NCI-H524 (cell line): Measurements from ENCODE around the gene JADE2.

Experiments
- DNase-seq, 2 experiments: peaks; one replicate each; lab custom pipeline; 2025; lab: John Stamatoyannopoulos, UW

The JADE2 gene

GRCh38 chr5:134569758-134570364, 44.4 kb downstream of the JADE2 start:
- DNase-seq, result no peak

- no peak for DNase-seq
Measured at GRCh38 chr5:134570365-134570758, 44.9 kb downstream of the JADE2 start.

- DNase-seq, result no peak
Measured at GRCh38 chr5:134570886-134571285, 45.4 kb downstream of the JADE2 start.

- no peak for DNase-seq
Measured at GRCh38 chr5:134571693-134572405, 46.4 kb downstream of the JADE2 start.

- no peak for DNase-seq
Measured at GRCh38 chr5:134572811-134573210, 47.3 kb downstream of the JADE2 start.

- DNase-seq, result no peak
Measured at GRCh38 chr5:134574521-134574920, 49.1 kb downstream of the JADE2 start.

- DNase-seq, result no peak
Measured at GRCh38 chr5:134575316-134575715, 49.8 kb downstream of the JADE2 start.

- DNase-seq, result no peak
Measured at GRCh38 chr5:134576386-134577021, 51.0 kb downstream of the JADE2 start.

- no peak for DNase-seq
Measured at GRCh38 chr5:134577022-134577795, 51.7 kb downstream of the JADE2 start.

GRCh38 chr5:134577796-134578577, 52.5 kb downstream of the JADE2 start:
- peak; percentile 39 to 78 for DNase-seq

- DNase-seq, result no peak
Measured at GRCh38 chr5:134578578-134579283, 53.3 kb downstream of the JADE2 start.

GRCh38 chr5:134579284-134579771, 53.9 kb downstream of the JADE2 start:
- DNase-seq, result no peak

GRCh38 chr5:134580001-134580460, 54.6 kb downstream of the JADE2 start:
- no peak for DNase-seq

- no peak for DNase-seq
Measured at GRCh38 chr5:134581241-134581981, 55.9 kb downstream of the JADE2 start.

GRCh38 chr5:134582281-134582680, 56.8 kb downstream of the JADE2 start:
- no peak for DNase-seq

- DNase-seq, result no peak
Measured at GRCh38 chr5:134582941-134583340, 57.5 kb downstream of the JADE2 start.

- DNase-seq, result no peak
Measured at GRCh38 chr5:134583766-134584165, 58.3 kb downstream of the JADE2 start.

GRCh38 chr5:134584662-134585061, 59.2 kb downstream of the JADE2 start:
- no peak for DNase-seq

GRCh38 chr5:134585966-134586365, 60.5 kb downstream of the JADE2 start:
- no peak for DNase-seq
